Fibroblast of villous mesenchyme (primary cell): Measurements from ENCODE around the gene KRTAP10-3. TPM values are rescaled to one million over a fixed set of nuclear protein-coding genes. Genes with fewer than 3 reads are reported as not detected.

Experiments used
- DNase-seq: peaks from one replicate; pipeline ENCODE4 v3.0.0-alpha.2; 2010; ENCODE audit warnings: low read depth
- H3K4me3 ChIP-seq: 2 replicates; pipeline ENCODE4 v1.5.1; 2011; ENCODE audit warnings: low read depth, mild to moderate bottlenecking, low read length
- CTCF ChIP-seq: IDR thresholded peaks from 2 replicates; pipeline ENCODE4 v1.5.1; 2012; ENCODE audit warnings: low read depth, mild to moderate bottlenecking, low read length; ENCODE audit not compliant: insufficient read depth
- total RNA-seq: library from RNA; depleted of rRNA; stranded (reverse); fragments of >200 nt; gene quantifications from 2 replicates; pipeline ENCODE4 v1.2.3, GENCODE V29; 2012

KRTAP10-3 gene
- total RNA-seq, 1 donor: not detected

- H3K4me3 ChIP-seq: no peak overlapping the region
- no peak for TF ChIP-seq CTCF
- DNase-seq: no peak
Measured at GRCh38 chr21:44532712-44533111, 25.9 kb downstream of the KRTAP10-3 start.

- DNase-seq: no peak
- TF ChIP-seq CTCF: no peak
- no peak overlapping the region for H3K4me3 ChIP-seq
Measured at GRCh38 chr21:44531606-44532564, 26.7 kb downstream of the KRTAP10-3 start.

DNA sequence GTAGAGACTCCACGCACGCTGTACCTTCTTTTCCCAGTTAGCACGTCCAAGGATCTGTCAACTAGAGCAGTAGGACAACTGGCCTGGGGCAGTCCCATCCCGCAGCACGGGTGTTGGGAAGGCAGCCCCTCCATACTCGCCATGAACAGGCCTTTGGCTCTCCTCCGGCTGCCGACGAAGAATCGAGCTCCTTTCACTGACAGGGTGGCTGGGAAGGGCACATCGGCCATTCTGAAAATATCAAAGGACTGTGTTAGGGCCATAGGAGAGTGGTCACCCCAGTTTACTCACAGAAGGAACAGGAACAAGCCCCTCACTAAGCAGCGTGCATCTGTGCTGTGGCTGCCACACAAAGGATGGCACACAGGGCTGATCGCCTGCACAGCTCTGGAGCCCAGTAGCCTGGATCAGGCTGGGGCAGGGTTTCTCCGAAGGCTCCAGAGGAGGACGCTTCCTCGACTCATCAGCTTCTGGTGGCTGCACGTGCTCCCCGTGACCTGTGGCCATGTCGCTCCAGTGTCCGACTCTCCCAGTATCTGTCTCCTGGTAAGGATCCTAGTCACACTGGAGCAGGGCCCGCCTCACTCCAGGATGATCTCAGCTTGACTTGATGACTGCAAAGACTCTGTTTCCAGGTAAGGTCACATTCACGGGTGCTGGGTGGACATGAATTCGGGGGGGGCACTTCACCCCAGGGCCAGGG is 27.5 kb downstream of the KRTAP10-3 start:
- no peak overlapping the region for H3K4me3 ChIP-seq
- no peak for TF ChIP-seq CTCF
- no peak for DNase-seq

DNA sequence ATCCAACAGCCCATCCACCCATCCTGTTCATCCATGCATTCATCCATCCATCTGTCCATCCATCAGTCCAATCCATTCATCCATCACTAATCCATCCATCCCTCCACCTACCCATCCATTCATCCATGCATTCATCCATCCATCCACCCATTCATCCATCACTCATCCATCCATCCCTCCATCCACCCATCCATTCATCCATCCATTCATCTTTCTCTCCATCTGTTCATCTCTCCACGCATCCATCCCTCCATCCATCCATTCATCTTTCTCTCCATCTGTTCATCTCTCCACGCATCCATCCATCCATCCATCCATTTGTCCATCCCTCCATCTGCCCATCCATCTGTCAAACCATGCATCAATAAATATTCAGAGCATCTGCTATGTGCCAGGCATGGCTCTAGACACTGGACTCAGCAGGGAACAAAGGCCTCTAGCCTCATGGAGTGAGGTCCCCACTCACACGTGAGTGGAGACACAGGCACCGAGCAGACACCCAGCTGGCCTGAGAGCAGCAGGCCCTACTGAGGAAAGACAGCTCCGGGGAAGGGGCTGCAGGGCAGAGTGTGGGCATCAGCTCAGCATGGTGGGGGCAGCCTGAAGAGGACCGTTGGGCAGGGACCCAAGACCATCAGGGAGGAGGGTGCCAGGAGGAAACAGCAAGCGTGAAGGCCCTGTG is 28.2 kb downstream of the KRTAP10-3 start:
- no peak overlapping the region for H3K4me3 ChIP-seq
- no peak for DNase-seq
- TF ChIP-seq CTCF: no peak

- DNase-seq: no peak
- no peak overlapping the region for H3K4me3 ChIP-seq
- no peak for TF ChIP-seq CTCF
Measured at GRCh38 chr21:44529503-44530125, 29.0 kb downstream of the KRTAP10-3 start.

GRCh38 chr21:44529011-44529421 is 29.6 kb downstream of the KRTAP10-3 start:
- no peak overlapping the region for H3K4me3 ChIP-seq
- no peak for DNase-seq
- TF ChIP-seq CTCF: no peak
